H9 (cell line): ENCODE results near the gene GPR45. TPM values are rescaled to one million over a fixed set of nuclear protein-coding genes. Genes with fewer than 3 reads are reported as not detected.

ENCODE experiments used
- DNase-seq: peaks from one replicate; pipeline ENCODE4 v3.0.0-alpha.2; 2017
- H2AFZ ChIP-seq: one replicate; pipeline ENCODE4 v1.6.1; 2013; ENCODE audit warnings: mild to moderate bottlenecking, low read length, control low read depth, moderate library complexity
- H2AK5ac ChIP-seq: 2 replicates; pipeline ENCODE4 v1.6.1; 2013; ENCODE audit warnings: low read length, control low read depth, mixed read lengths; ENCODE audit not compliant: insufficient read length
- H2BK120ac ChIP-seq: one replicate; pipeline ENCODE4 v1.6.1; 2013; ENCODE audit warnings: low read depth, mild to moderate bottlenecking, low read length, control low read depth, inconsistent platforms; ENCODE audit not compliant: poor library complexity, severe bottlenecking
- H2BK12ac ChIP-seq: 2 replicates; pipeline ENCODE4 v1.6.1; 2013; ENCODE audit warnings: low read length, control low read depth, mixed read lengths, low read depth; ENCODE audit not compliant: insufficient read length
- H2BK15ac ChIP-seq: 2 replicates; pipeline ENCODE4 v1.6.1; 2013; ENCODE audit warnings: low read depth, low read length, control low read depth
- H2BK20ac ChIP-seq: one replicate; pipeline ENCODE4 v1.6.1; 2013; ENCODE audit warnings: low read depth, mild to moderate bottlenecking, low read length, control low read depth, inconsistent platforms; ENCODE audit not compliant: poor library complexity, severe bottlenecking
- H2BK5ac ChIP-seq: 2 replicates; pipeline ENCODE4 v1.6.1; 2013; ENCODE audit warnings: low read length, control low read depth, mixed read lengths; ENCODE audit not compliant: insufficient read length
- H3K14ac ChIP-seq: 2 replicates; pipeline ENCODE4 v1.6.1; 2013; ENCODE audit warnings: low read length, control low read depth; ENCODE audit not compliant: insufficient read depth
- H3K18ac ChIP-seq: 2 replicates; pipeline ENCODE4 v1.6.1; 2013; ENCODE audit warnings: low read depth, mild to moderate bottlenecking, mixed read lengths, low read length, control low read depth; ENCODE audit not compliant: insufficient read length
- H3K23ac ChIP-seq: 2 replicates; pipeline ENCODE4 v1.6.1; 2013; ENCODE audit warnings: low read length, control low read depth, mixed read lengths, low read depth; ENCODE audit not compliant: insufficient read length
- H3K23me2 ChIP-seq: 2 replicates; pipeline ENCODE4 v1.6.1; 2013; ENCODE audit warnings: low read depth, mild to moderate bottlenecking, mixed read lengths, low read length, control low read depth; ENCODE audit not compliant: insufficient read length, poor library complexity, severe bottlenecking
- H3K27ac ChIP-seq: 2 replicates; pipeline ENCODE4 v1.5.1; 2013; ENCODE audit warnings: low read length, control low read depth, mixed read lengths, low read depth; ENCODE audit not compliant: insufficient read length
- H3K27me3 ChIP-seq: 2 replicates; pipeline ENCODE4 v1.6.1; 2013; ENCODE audit warnings: low read length, control low read depth, inconsistent platforms; ENCODE audit not compliant: insufficient read depth
- H3K4ac ChIP-seq: 2 replicates; pipeline ENCODE4 v1.6.1; 2013; ENCODE audit warnings: low read depth, mild to moderate bottlenecking, control low read depth, inconsistent platforms, low read length, moderate library complexity
- H3K4me1 ChIP-seq: 2 replicates; pipeline ENCODE4 v1.6.1; 2013; ENCODE audit warnings: low read length, control low read depth, inconsistent platforms; ENCODE audit not compliant: insufficient read depth
- H3K4me2 ChIP-seq: 2 replicates; pipeline ENCODE4 v1.6.1; 2013; ENCODE audit warnings: low read length, control low read depth, mixed read lengths; ENCODE audit not compliant: insufficient read length, insufficient read depth
- H3K56ac ChIP-seq: 2 replicates; pipeline ENCODE4 v1.6.1; 2013; ENCODE audit warnings: low read depth, mild to moderate bottlenecking, mixed read lengths, low read length, control low read depth; ENCODE audit not compliant: insufficient read length
- H3K79me1 ChIP-seq: 2 replicates; pipeline ENCODE4 v1.6.1; 2013; ENCODE audit warnings: low read depth, mild to moderate bottlenecking, moderate library complexity, low read length, control low read depth, inconsistent platforms; ENCODE audit not compliant: insufficient read depth, poor library complexity, severe bottlenecking
- H3K79me2 ChIP-seq: 2 replicates; pipeline ENCODE4 v1.6.1; 2013; ENCODE audit warnings: low read length, control low read depth, inconsistent platforms; ENCODE audit not compliant: insufficient read depth
- H3K9ac ChIP-seq: 2 replicates; pipeline ENCODE4 v1.6.1; 2013; ENCODE audit warnings: low read length, control low read depth, mixed read lengths; ENCODE audit not compliant: insufficient read length; ENCODE audit errors: extremely low read depth
- H3K9me3 ChIP-seq: one replicate; pipeline ENCODE4 v1.6.1; 2013; ENCODE audit warnings: low read depth, low read length, inconsistent platforms; ENCODE audit not compliant: control insufficient read depth
- H3T11ph ChIP-seq: one replicate; pipeline ENCODE4 v1.6.1; 2013; ENCODE audit warnings: mild to moderate bottlenecking, low read length, control low read depth, inconsistent platforms
- H4K20me1 ChIP-seq: one replicate; pipeline ENCODE4 v1.6.1; 2013; ENCODE audit not compliant: control insufficient read depth, insufficient read length, insufficient read depth
- H4K5ac ChIP-seq: 2 replicates; pipeline ENCODE4 v1.6.1; 2013; ENCODE audit warnings: low read depth, mild to moderate bottlenecking, mixed read lengths, low read length, control low read depth; ENCODE audit not compliant: insufficient read length
- H4K8ac ChIP-seq: replicated peaks from 2 replicates; pipeline ENCODE4 v1.6.1; 2013; ENCODE audit warnings: low read length, control low read depth, mixed read lengths, low read depth; ENCODE audit not compliant: insufficient read length
- H4K91ac ChIP-seq: 2 replicates; pipeline ENCODE4 v1.6.1; 2013; ENCODE audit warnings: low read depth, mild to moderate bottlenecking, moderate library complexity, mixed read lengths, low read length, control low read depth; ENCODE audit not compliant: insufficient read length
- H3K27ac Mint-ChIP-seq, 3 experiments: 2 replicates in 2 of 3; 3 replicates in 1 of 3; pipeline ENCODE4 v1.8.0; 2020 to 2021; ENCODE audit warnings: mixed read lengths in 3 of 3, mild to moderate bottlenecking in 1 of 3, moderate library complexity in 1 of 3
- H3K27me3 Mint-ChIP-seq: 2 replicates; pipeline ENCODE4 v1.8.0; 2021; ENCODE audit warnings: low read depth, mild to moderate bottlenecking, moderate library complexity, mixed read lengths
- H3K36me3 Mint-ChIP-seq, 3 experiments: 2 replicates in 2 of 3; 3 replicates in 1 of 3; pipeline ENCODE4 v1.8.0; 2020 to 2021; ENCODE audit warnings: low read depth in 3 of 3, mixed read lengths in 3 of 3; ENCODE audit not compliant: insufficient read depth in 1 of 3
- H3K4me1 Mint-ChIP-seq, 2 experiments: 2 replicates each; pipeline ENCODE4 v1.8.0; 2020; ENCODE audit warnings: mixed read lengths in 2 of 2
- H3K4me3 Mint-ChIP-seq, 2 experiments: 2 replicates in 1 of 2; 3 replicates in 1 of 2; pipeline ENCODE4 v1.8.0; 2020 to 2021; ENCODE audit warnings: mild to moderate bottlenecking in 2 of 2, mixed read lengths in 2 of 2, moderate library complexity in 1 of 2
- H3K9me3 Mint-ChIP-seq, 2 experiments: 2 replicates in 1 of 2; 3 replicates in 1 of 2; pipeline ENCODE4 v1.8.0; 2020; ENCODE audit warnings: mild to moderate bottlenecking in 2 of 2, mixed read lengths in 2 of 2, moderate library complexity in 1 of 2
- WGBS: extraction: QIAGEN DNeasy Blood & Tissue Kit; methylation state at CpG from one replicate; pipeline ENCODE4 v1.1.7; 2013; ENCODE audit warnings: missing lambda C conversion rate, low lambda C conversion rate, mixed read lengths; ENCODE audit not compliant: insufficient read length; ENCODE audit errors: extremely low coverage; 5-methylcytosine and 5-hydroxymethylcytosine counted together
- total RNA-seq: library from RNA; stranded (reverse); gene quantifications from 2 replicates; pipeline ENCODE4 v1.2.1, GENCODE V29; 2021
- TF ChIP-seq, protein P1 (sequence below): fragments of 200-600 bp; sonication (generic); conservative IDR thresholded peaks from 3 replicates; pipeline ENCODE4 v1.8.0; 2021; ENCODE audit warnings: antibody characterized with exemption, mild to moderate bottlenecking

Gene GPR45
- total RNA-seq, 1 experiment from 2014 or later: not detected

DNA sequence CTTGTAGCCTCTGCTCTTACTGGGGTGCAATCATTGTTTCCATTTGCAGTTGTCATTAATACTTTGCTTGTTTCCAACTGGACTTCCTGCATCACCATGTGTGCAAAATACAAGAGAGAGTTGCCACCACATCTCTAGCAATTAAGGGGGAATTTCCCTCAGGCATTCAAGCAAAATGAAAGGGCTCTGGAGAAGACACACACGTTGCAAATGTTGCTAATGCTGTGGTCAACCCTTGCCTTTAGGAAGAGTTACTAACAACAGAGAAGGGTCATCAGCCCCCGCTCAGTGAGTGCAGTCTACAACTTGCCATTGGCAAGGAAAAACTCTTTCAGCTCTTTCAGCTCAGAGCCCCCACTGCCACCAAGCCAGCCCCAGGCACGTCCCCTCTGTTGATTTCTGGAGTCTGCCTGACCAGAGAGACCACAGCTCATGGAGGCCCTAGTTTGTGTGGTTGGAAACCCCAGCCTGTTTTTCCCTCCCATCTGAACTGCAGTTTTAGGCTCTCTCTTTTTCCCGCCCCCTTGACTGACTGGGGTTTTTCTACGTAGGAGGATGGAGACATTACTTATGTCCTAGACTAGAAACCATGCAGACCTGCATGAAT is 25.9 kb upstream of the GPR45 start:
- no peak overlapping the region for H2BK120ac ChIP-seq
- H3K4ac ChIP-seq: no peak overlapping the region
- TF ChIP-seq, protein P1, sequence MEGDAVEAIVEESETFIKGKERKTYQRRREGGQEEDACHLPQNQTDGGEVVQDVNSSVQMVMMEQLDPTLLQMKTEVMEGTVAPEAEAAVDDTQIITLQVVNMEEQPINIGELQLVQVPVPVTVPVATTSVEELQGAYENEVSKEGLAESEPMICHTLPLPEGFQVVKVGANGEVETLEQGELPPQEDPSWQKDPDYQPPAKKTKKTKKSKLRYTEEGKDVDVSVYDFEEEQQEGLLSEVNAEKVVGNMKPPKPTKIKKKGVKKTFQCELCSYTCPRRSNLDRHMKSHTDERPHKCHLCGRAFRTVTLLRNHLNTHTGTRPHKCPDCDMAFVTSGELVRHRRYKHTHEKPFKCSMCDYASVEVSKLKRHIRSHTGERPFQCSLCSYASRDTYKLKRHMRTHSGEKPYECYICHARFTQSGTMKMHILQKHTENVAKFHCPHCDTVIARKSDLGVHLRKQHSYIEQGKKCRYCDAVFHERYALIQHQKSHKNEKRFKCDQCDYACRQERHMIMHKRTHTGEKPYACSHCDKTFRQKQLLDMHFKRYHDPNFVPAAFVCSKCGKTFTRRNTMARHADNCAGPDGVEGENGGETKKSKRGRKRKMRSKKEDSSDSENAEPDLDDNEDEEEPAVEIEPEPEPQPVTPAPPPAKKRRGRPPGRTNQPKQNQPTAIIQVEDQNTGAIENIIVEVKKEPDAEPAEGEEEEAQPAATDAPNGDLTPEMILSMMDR: no peak
- no peak overlapping the region for H4K91ac ChIP-seq
- Mint-ChIP-seq H3K36me3 (peaks cover 0 to 6% (median 6%) of the 10 kb centered on the region in 3 experiments; a peak in 2 of 7 replicates), H3K9me3 (peaks cover 12 to 16% of the 10 kb centered on the region in 2 experiments), H3K27ac (no peak overlapping the region), H3K27me3 (peaks cover 2% of the 10 kb centered on the region), H3K4me1 (peaks cover 0 to 2% of the 10 kb centered on the region in 2 experiments; a peak in 1 of 4 replicates), H3K4me3 (no peak overlapping the region)
- H3K23ac ChIP-seq: no peak overlapping the region
- no peak overlapping the region for H3K14ac ChIP-seq
- H3K79me2 ChIP-seq: no peaks in the 10 kb centered on the region
- no peaks in the 10 kb centered on the region for H3K23me2 ChIP-seq
- no peak for DNase-seq
- H3K9ac ChIP-seq: no peak overlapping the region
- H4K8ac ChIP-seq: no peak overlapping the region
- H2AFZ ChIP-seq: no peak overlapping the region
- H2BK20ac ChIP-seq: no peak overlapping the region
- no peak overlapping the region for H3K27ac ChIP-seq
- no peak overlapping the region for H3T11ph ChIP-seq
- no peak overlapping the region for H2BK12ac ChIP-seq
- H3K79me1 ChIP-seq: no peaks in the 10 kb centered on the region
- no peaks in the 10 kb centered on the region for H3K9me3 ChIP-seq
- H3K4me2 ChIP-seq: no peak overlapping the region
- no CpG with 5 or more reads among the region's 5 CpGs for WGBS
- H4K20me1 ChIP-seq: no peaks in the 10 kb centered on the region
- no peaks in the 10 kb centered on the region for H3K4me1 ChIP-seq
- H3K27me3 ChIP-seq: no peaks in the 10 kb centered on the region
- H4K5ac ChIP-seq: no peak overlapping the region
- H2BK5ac ChIP-seq: no peak overlapping the region
- no peak overlapping the region for H2BK15ac ChIP-seq
- H3K56ac ChIP-seq: no peak overlapping the region
- H2AK5ac ChIP-seq: no peak overlapping the region
- no peak overlapping the region for H3K18ac ChIP-seq
